K562 (cell line): ENCODE results near the gene TRIP6. TPM values are rescaled to one million over a fixed set of nuclear protein-coding genes. Genes with fewer than 3 reads are reported as not detected.

Experiments used
- ASH1L ChIP-seq: fragments of 450-650 bp; IDR thresholded peaks from 2 replicates; pipeline ENCODE4 v1.6.1; 2018; ENCODE audit warnings: borderline replicate concordance, mild to moderate bottlenecking, low read depth; ENCODE audit not compliant: partially characterized antibody
- ATF1 ChIP-seq, 2 experiments: fragments of 450-650 bp in 1 of 2; IDR thresholded peaks; 2 replicates each; pipeline ENCODE4 v1.6.1; 2016; ENCODE audit warnings: missing compliant biosample characterization in 1 of 2, missing genetic modification characterization in 1 of 2
- CSDE1 ChIP-seq, 2 experiments: fragments of 450-650 bp; IDR thresholded peaks; 2 replicates each; pipeline ENCODE4 v1.6.1; 2016; ENCODE audit warnings: mild to moderate bottlenecking in 1 of 2
- GABPB1 ChIP-seq: sonication (generic); formaldehyde crosslinking; IDR thresholded peaks from 2 replicates; pipeline ENCODE4 v1.8.0; 2022; ENCODE audit warnings: mild to moderate bottlenecking, missing genetic modification reagents
- KDM4B ChIP-seq, 2 experiments: fragments of 450-650 bp in 1 of 2; sonication (generic) in 1 of 2; IDR thresholded peaks; 2 replicates each; pipeline ENCODE4 v1.6.1; 2016 to 2017; ENCODE audit warnings: borderline replicate concordance in 2 of 2, antibody characterized with exemption in 1 of 2, low read depth in 1 of 2, mild to moderate bottlenecking in 1 of 2
- NONO ChIP-seq, 2 experiments: fragments of 200-400 bp in 1 of 2; fragments of 450-650 bp in 1 of 2; formaldehyde crosslinking in 1 of 2; IDR thresholded peaks; 2 replicates each; pipeline ENCODE4 v1.6.1; 2017; ENCODE audit warnings: low read depth in 2 of 2, mild to moderate bottlenecking in 2 of 2, moderate library complexity in 2 of 2, low read length in 1 of 2
- NR3C1 ChIP-seq: sonication (generic); formaldehyde crosslinking; IDR thresholded peaks from 2 replicates; pipeline ENCODE4 v1.8.1; 2022; ENCODE audit warnings: missing genetic modification reagents
- PML ChIP-seq: IDR thresholded peaks from 2 replicates; pipeline ENCODE4 v1.6.1; 2012; ENCODE audit warnings: low read length, inconsistent platforms
- PRMT5 ChIP-seq: sonication (generic); formaldehyde crosslinking; IDR thresholded peaks from 2 replicates; pipeline ENCODE4 v1.5.0; 2020; ENCODE audit warnings: missing genetic modification reagents
- RNF2 ChIP-seq: sonication (generic); IDR thresholded peaks from 2 replicates; pipeline ENCODE4 v1.6.1; 2016
- SMARCA5 ChIP-seq: fragments of 450-650 bp; IDR thresholded peaks from 2 replicates; pipeline ENCODE4 v1.6.1; 2016
- SNRNP70 ChIP-seq: fragments of 200-400 bp; formaldehyde crosslinking; optimal IDR thresholded peaks from 2 replicates; pipeline ENCODE3; 2017; ENCODE audit warnings: low read depth, low read length
- SPI1 ChIP-seq: IDR thresholded peaks from 2 replicates; pipeline ENCODE4 v1.6.1; 2011; ENCODE audit warnings: low read depth, low read length, control low read depth, borderline replicate concordance
- ZEB2 ChIP-seq: fragments of 450-650 bp; IDR thresholded peaks from 2 replicates; pipeline ENCODE4 v1.6.1; 2016
- polyA plus RNA-seq, 8 experiments: library from polyadenylated mRNA; depleted of rRNA in 4 of 8; stranded (reverse) in 5 of 8; unstranded in 3 of 8; fragments of >200 nt; fragmentation: Nextera tagmentation in 2 of 8; fragmentation: Illumina TruSeq in 1 of 8; extraction: Ambion mirVana in 2 of 8; extraction: Trizol in 1 of 8; gene quantifications; 2 replicates each; pipeline versions ENCODE4 v1.2.1 to v1.2.3, GENCODE V29; 2011 to 2014; ENCODE audit warnings: inconsistent platforms in 1 of 8, missing spikeins in 1 of 8
- total RNA-seq, 7 experiments: library from RNA; depleted of rRNA in 6 of 7; stranded (reverse); fragments of >200 nt in 6 of 7; fragmentation: Illumina TruSeq in 2 of 7; extraction: Trizol in 2 of 7; gene quantifications; 2 replicates each; pipeline versions ENCODE4 v1.2.1 to v1.2.3, GENCODE V29; 2011 to 2021; ENCODE audit warnings: low replicate concordance in 1 of 7
- TF ChIP-seq, protein P1 (sequence below): conservative IDR thresholded peaks from 2 replicates; pipeline ENCODE4 v1.6.1; 2011; ENCODE audit warnings: low read depth, mild to moderate bottlenecking, low read length; ENCODE audit not compliant: control insufficient read depth
- TF ChIP-seq, protein P2 (sequence below): fragments of 450-650 bp; IDR thresholded peaks from 2 replicates; pipeline ENCODE4 v1.7.1; 2018; ENCODE audit warnings: mild to moderate bottlenecking, low read depth; ENCODE audit not compliant: partially characterized antibody
- TF ChIP-seq, protein P3 (sequence below): fragments of 250-450 bp; sonication (Bioruptor Pico); IDR thresholded peaks from 2 replicates; pipeline ENCODE4 v1.4.0; 2020; ENCODE audit warnings: mild to moderate bottlenecking
- TF ChIP-seq, protein P4 (sequence below): IDR thresholded peaks from 3 replicates; pipeline ENCODE4 v1.6.1; 2011; ENCODE audit warnings: borderline replicate concordance, mild to moderate bottlenecking; ENCODE audit not compliant: insufficient read length, insufficient read depth

TRIP6 gene
- total and polyA plus RNA-seq, 9 of the 15 experiments (the other 6 are each of a cell fraction or from before 2014, with no cell fraction given): 5.9 to 141 (median 54.0) TPM

DNA sequence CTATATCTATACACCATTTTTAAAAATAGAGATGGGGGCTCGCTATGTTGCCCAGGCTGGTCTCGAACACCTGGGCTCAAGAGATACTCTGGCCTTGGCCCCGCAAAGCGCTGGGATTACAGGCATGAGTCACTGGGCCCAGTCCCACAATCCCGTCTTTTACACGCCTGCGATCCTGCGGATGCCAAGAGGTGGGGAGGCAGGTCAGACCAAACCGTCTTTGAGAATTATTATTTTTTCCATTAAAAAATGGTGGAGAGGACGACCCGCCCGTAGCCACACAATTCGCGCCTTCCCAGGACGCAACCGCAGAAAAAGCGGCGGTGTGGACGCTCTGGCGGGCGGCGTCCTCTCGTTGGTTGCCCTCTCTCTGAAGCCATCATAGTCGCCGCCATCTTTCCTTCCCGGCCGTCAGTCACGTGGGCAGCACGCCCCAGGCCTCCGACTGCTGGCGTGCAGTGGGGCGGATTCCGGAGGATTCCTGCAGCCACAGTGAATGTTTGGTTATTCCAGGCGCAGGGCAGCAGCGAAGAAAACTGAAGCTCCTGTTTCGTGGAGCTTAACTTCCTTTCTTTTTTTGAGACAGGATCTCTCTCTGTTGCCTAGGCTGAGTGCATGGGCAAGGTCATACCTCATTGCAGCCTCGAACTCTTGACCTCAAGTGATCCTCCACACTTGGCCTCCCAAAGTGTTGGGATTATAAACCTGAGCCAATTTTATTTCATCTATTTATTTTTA is 29.9 kb upstream of the TRIP6 start (continued):
- TF ChIP-seq, protein P1, sequence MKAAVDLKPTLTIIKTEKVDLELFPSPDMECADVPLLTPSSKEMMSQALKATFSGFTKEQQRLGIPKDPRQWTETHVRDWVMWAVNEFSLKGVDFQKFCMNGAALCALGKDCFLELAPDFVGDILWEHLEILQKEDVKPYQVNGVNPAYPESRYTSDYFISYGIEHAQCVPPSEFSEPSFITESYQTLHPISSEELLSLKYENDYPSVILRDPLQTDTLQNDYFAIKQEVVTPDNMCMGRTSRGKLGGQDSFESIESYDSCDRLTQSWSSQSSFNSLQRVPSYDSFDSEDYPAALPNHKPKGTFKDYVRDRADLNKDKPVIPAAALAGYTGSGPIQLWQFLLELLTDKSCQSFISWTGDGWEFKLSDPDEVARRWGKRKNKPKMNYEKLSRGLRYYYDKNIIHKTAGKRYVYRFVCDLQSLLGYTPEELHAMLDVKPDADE: peak; percentile 95
- TF ChIP-seq, protein P2, sequence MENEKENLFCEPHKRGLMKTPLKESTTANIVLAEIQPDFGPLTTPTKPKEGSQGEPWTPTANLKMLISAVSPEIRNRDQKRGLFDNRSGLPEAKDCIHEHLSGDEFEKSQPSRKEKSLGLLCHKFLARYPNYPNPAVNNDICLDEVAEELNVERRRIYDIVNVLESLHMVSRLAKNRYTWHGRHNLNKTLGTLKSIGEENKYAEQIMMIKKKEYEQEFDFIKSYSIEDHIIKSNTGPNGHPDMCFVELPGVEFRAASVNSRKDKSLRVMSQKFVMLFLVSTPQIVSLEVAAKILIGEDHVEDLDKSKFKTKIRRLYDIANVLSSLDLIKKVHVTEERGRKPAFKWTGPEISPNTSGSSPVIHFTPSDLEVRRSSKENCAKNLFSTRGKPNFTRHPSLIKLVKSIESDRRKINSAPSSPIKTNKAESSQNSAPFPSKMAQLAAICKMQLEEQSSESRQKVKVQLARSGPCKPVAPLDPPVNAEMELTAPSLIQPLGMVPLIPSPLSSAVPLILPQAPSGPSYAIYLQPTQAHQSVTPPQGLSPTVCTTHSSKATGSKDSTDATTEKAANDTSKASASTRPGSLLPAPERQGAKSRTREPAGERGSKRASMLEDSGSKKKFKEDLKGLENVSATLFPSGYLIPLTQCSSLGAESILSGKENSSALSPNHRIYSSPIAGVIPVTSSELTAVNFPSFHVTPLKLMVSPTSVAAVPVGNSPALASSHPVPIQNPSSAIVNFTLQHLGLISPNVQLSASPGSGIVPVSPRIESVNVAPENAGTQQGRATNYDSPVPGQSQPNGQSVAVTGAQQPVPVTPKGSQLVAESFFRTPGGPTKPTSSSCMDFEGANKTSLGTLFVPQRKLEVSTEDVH: peak; percentile 73
- TF ChIP-seq PML (peak; percentile 56; the same call in 1 of the 2 replicates), NONO (IDR thresholded peaks at IDR 0.05; ENCODE audit: low read depth in 2 of 2, low read length in 1 of 2) (peak in 1 of 2 experiments; percentile 27; a peak in 1 of 4 replicates), CSDE1 (IDR thresholded peaks at IDR 0.05) (no peak), ATF1 (CRISPR knock-in tag; IDR thresholded peaks at IDR 0.05) (no peak), ATF1 (tag; IDR thresholded peaks at IDR 0.05) (peak; percentile 80), KDM4B (IDR thresholded peaks at IDR 0.05; ENCODE audit: borderline replicate concordance in 2 of 2, low read depth in 1 of 2) (peak in 1 of 2 experiments; percentile 80; a peak in 1 of 4 replicates), SPI1 (no peak), NR3C1 (CRISPR knock-in tag) (no peak), ASH1L (peak; percentile 50), RNF2 (peak; percentile 80), ZEB2 (0 out of 2 replicates have a peak, but pooled peaks have one; percentile 33), SMARCA5 (no peak), PRMT5 (CRISPR knock-in tag) (no peak), GABPB1 (CRISPR knock-in tag) (peak; percentile 68; the same call in 1 of the 2 replicates), SNRNP70 (no peak)
- TF ChIP-seq, protein P3, sequence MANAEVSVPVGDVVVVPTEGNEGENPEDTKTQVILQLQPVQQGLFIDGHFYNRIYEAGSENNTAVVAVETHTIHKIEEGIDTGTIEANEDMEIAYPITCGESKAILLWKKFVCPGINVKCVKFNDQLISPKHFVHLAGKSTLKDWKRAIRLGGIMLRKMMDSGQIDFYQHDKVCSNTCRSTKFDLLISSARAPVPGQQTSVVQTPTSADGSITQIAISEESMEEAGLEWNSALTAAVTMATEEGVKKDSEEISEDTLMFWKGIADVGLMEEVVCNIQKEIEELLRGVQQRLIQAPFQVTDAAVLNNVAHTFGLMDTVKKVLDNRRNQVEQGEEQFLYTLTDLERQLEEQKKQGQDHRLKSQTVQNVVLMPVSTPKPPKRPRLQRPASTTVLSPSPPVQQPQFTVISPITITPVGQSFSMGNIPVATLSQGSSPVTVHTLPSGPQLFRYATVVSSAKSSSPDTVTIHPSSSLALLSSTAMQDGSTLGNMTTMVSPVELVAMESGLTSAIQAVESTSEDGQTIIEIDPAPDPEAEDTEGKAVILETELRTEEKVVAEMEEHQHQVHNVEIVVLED (CRISPR knock-in tag): peak; percentile 97
- TF ChIP-seq, protein P4, sequence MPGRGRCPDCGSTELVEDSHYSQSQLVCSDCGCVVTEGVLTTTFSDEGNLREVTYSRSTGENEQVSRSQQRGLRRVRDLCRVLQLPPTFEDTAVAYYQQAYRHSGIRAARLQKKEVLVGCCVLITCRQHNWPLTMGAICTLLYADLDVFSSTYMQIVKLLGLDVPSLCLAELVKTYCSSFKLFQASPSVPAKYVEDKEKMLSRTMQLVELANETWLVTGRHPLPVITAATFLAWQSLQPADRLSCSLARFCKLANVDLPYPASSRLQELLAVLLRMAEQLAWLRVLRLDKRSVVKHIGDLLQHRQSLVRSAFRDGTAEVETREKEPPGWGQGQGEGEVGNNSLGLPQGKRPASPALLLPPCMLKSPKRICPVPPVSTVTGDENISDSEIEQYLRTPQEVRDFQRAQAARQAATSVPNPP: no peak
